ENCODE data around the gene RNF186. TPM values are rescaled to one million over a fixed set of nuclear protein-coding genes. Genes with fewer than 3 reads are reported as not detected.

Gene RNF186
- total RNA-seq, 1 experiment from 2014 or later: not detected

DNA sequence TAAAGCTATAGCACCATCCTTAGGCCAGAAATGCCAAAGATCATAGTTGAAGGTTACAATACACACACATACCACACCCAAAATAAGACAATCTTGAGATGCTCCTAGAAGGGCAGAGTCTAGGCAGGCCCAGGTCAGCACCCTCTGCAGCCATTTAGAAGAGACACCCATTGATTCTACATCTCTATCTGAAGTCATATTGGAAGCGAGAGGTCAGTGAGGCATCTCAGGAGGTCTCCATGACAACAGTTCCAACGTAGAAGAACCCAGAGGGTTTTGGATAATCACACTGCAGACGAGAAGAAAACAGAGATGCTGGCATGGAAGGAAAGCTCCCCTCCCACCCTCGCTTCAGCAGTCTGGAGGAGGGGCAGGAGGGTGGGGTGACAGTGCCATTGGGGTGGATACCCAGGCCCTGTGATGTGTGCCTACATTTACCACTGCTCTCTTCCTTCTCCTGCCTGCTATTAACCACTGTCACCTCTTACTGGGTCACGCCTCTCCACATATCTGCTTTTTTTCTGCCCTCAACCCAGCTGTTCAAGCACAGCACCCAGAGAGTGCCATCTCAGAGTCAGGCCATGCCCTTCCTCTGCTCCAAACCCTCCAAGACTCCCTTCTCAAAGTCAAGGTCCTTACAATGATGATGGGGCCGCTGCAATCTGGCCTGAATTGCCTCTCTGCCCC, 21.6 kb downstream of the RNF186 start:
- Mint-ChIP-seq H3K9me3 (0 out of 2 replicates have a peak, but pooled peaks cover 6% of the 10 kb centered on the region), H3K27ac (no peak overlapping the region), H3K36me3 (no peaks in the 10 kb centered on the region; the same call in 1 of the 2 replicates), H3K27me3 (ENCODE audit: low read depth) (peaks cover 8% of the 10 kb centered on the region), H3K4me1 (peaks cover 6% of the 10 kb centered on the region), H3K4me3 (no peak overlapping the region)
- ChIA-PET CTCF (no interaction called here), POLR2A (no interaction called here)
- TF ChIP-seq, protein P1, sequence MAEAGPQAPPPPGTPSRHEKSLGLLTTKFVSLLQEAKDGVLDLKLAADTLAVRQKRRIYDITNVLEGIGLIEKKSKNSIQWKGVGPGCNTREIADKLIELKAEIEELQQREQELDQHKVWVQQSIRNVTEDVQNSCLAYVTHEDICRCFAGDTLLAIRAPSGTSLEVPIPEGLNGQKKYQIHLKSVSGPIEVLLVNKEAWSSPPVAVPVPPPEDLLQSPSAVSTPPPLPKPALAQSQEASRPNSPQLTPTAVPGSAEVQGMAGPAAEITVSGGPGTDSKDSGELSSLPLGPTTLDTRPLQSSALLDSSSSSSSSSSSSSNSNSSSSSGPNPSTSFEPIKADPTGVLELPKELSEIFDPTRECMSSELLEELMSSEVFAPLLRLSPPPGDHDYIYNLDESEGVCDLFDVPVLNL (CRISPR knock-in tag; IDR thresholded peaks at IDR 0.05; ENCODE audit: borderline replicate concordance, low read depth): no peak
- TF ChIP-seq MXD4 (CRISPR knock-in tag; IDR thresholded peaks at IDR 0.05; ENCODE audit: borderline replicate concordance) (no peak), GRHL2 (CRISPR knock-in tag; IDR thresholded peaks at IDR 0.05; ENCODE audit: insufficient replicate concordance, severe bottlenecking) (no peak), SMAD3 (CRISPR knock-in tag; IDR thresholded peaks at IDR 0.05; ENCODE audit: borderline replicate concordance) (no peak), CREM (CRISPR knock-in tag; IDR thresholded peaks at IDR 0.05) (no peak), ZNF671 (CRISPR knock-in tag; IDR thresholded peaks at IDR 0.05) (no peak), CREB1 (CRISPR knock-in tag; IDR thresholded peaks at IDR 0.05) (no peak), ZNF532 (CRISPR knock-in tag; IDR thresholded peaks at IDR 0.05; ENCODE audit: borderline replicate concordance) (no peak), ZNF138 (CRISPR knock-in tag; conservative IDR thresholded peaks at IDR 0.05) (no peak)
- TF ChIP-seq, protein P2, sequence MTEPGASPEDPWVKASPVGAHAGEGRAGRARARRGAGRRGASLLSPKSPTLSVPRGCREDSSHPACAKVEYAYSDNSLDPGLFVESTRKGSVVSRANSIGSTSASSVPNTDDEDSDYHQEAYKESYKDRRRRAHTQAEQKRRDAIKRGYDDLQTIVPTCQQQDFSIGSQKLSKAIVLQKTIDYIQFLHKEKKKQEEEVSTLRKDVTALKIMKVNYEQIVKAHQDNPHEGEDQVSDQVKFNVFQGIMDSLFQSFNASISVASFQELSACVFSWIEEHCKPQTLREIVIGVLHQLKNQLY (CRISPR knock-in tag; IDR thresholded peaks at IDR 0.05): no peak
- TF ChIP-seq, protein P3, sequence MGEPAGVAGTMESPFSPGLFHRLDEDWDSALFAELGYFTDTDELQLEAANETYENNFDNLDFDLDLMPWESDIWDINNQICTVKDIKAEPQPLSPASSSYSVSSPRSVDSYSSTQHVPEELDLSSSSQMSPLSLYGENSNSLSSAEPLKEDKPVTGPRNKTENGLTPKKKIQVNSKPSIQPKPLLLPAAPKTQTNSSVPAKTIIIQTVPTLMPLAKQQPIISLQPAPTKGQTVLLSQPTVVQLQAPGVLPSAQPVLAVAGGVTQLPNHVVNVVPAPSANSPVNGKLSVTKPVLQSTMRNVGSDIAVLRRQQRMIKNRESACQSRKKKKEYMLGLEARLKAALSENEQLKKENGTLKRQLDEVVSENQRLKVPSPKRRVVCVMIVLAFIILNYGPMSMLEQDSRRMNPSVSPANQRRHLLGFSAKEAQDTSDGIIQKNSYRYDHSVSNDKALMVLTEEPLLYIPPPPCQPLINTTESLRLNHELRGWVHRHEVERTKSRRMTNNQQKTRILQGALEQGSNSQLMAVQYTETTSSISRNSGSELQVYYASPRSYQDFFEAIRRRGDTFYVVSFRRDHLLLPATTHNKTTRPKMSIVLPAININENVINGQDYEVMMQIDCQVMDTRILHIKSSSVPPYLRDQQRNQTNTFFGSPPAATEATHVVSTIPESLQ (CRISPR knock-in tag; IDR thresholded peaks at IDR 0.05): no peak
- ATAC-seq: no peak
- DNase-seq (ENCODE audit: low spot score): no peak

- H3K4me3 Mint-ChIP-seq: no peak overlapping the region
- H3K27ac Mint-ChIP-seq: no peak overlapping the region
- ChIA-PET POLR2A (no interaction called here), CTCF (no interaction called here)
- peaks cover 10% of the 10 kb centered on the region for H3K27me3 Mint-ChIP-seq (ENCODE audit: low read depth)
- ATAC-seq: no peak
- H3K36me3 Mint-ChIP-seq: no peaks in the 10 kb centered on the region; the same call in 1 of the 2 replicates
- H3K9me3 Mint-ChIP-seq: 0 out of 2 replicates have a peak, but pooled peaks cover 6% of the 10 kb centered on the region
- peaks cover 8% of the 10 kb centered on the region for H3K4me1 Mint-ChIP-seq
- no peak for DNase-seq (ENCODE audit: low spot score)
- TF ChIP-seq FOXP1 (CRISPR knock-in tag; IDR thresholded peaks at IDR 0.05; ENCODE audit: borderline replicate concordance) (no peak), KAT7 (CRISPR knock-in tag; IDR thresholded peaks at IDR 0.05; ENCODE audit: borderline replicate concordance) (no peak), ATF1 (CRISPR knock-in tag; IDR thresholded peaks at IDR 0.05) (no peak), RELA (CRISPR knock-in tag; IDR thresholded peaks at IDR 0.05; ENCODE audit: borderline replicate concordance) (no peak), ARID4B (CRISPR knock-in tag; IDR thresholded peaks at IDR 0.05; ENCODE audit: borderline replicate concordance) (no peak)
- TF ChIP-seq, protein P4, sequence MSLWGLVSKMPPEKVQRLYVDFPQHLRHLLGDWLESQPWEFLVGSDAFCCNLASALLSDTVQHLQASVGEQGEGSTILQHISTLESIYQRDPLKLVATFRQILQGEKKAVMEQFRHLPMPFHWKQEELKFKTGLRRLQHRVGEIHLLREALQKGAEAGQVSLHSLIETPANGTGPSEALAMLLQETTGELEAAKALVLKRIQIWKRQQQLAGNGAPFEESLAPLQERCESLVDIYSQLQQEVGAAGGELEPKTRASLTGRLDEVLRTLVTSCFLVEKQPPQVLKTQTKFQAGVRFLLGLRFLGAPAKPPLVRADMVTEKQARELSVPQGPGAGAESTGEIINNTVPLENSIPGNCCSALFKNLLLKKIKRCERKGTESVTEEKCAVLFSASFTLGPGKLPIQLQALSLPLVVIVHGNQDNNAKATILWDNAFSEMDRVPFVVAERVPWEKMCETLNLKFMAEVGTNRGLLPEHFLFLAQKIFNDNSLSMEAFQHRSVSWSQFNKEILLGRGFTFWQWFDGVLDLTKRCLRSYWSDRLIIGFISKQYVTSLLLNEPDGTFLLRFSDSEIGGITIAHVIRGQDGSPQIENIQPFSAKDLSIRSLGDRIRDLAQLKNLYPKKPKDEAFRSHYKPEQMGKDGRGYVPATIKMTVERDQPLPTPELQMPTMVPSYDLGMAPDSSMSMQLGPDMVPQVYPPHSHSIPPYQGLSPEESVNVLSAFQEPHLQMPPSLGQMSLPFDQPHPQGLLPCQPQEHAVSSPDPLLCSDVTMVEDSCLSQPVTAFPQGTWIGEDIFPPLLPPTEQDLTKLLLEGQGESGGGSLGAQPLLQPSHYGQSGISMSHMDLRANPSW (CRISPR knock-in tag; conservative IDR thresholded peaks at IDR 0.05; ENCODE audit: low read depth): no peak
These were observed 22.7 kb downstream of the RNF186 start for GRCh38 chr1:19792237-19793002.

Data from WTC11 (cell line).